Thoracic aorta (tissue), 2 donors: ENCODE measurements around the gene DERA. TPM values are rescaled to one million over a fixed set of nuclear protein-coding genes. Genes with fewer than 3 reads are reported as not detected.

ENCODE experiments used
- ATAC-seq: fragments of 150-250 bp; one replicate; pipeline ENCODE4 v1.8.0; 2017; ENCODE audit warnings: low read depth; ENCODE audit not compliant: insufficient number of reproducible peaks, low FRiP score
- DNase-seq: peaks from one replicate; pipeline ENCODE4 v3.0.0-alpha.2; 2020; ENCODE audit warnings: low spot score
- H3K27ac ChIP-seq, 2 donors: fragments of 200-600 bp; sonication (generic); 1 replicate in 1 of 2; 2 replicates in 1 of 2; pipeline ENCODE4 v1.5.1; 2016; ENCODE audit warnings: mild to moderate bottlenecking in 2 of 2, moderate library complexity in 2 of 2
- H3K27me3 ChIP-seq: fragments of 200-600 bp; sonication (generic); replicated peaks from 2 replicates; pipeline ENCODE4 v1.6.0; 2016; ENCODE audit warnings: mild to moderate bottlenecking; ENCODE audit not compliant: insufficient read depth
- H3K36me3 ChIP-seq: fragments of 200-600 bp; sonication (generic); one replicate; pipeline ENCODE4 v1.5.1; 2016
- H3K4me1 ChIP-seq, 2 donors: fragments of 200-600 bp; sonication (generic); 1 replicate in 1 of 2; 2 replicates in 1 of 2; pipeline versions ENCODE4 v1.5.1 to v1.6.0; 2016; ENCODE audit warnings: low read depth in 2 of 2, mild to moderate bottlenecking in 1 of 2; ENCODE audit not compliant: control insufficient read depth in 1 of 2
- H3K4me3 ChIP-seq: fragments of 200-600 bp; sonication (generic); 2 replicates; pipeline ENCODE4 v1.5.1; 2016; ENCODE audit warnings: mild to moderate bottlenecking
- H3K9me3 ChIP-seq: fragments of 200-600 bp; sonication (generic); 2 replicates; pipeline ENCODE4 v1.5.1; 2016
- total RNA-seq, 2 donors: library from RNA; depleted of rRNA; stranded (reverse); fragments of >200 nt; gene quantifications; one replicate each; pipeline versions ENCODE4 v1.1.0 to v1.2.3, GENCODE V29; 2016
- TF ChIP-seq, protein P1 (sequence below): fragments of 200-600 bp; sonication (generic); IDR thresholded peaks from one replicate; pipeline ENCODE4 v1.5.1; 2019; ENCODE audit warnings: antibody characterized with exemption

Gene DERA
- total RNA-seq, 2 donors from 2014 or later: 25.5 to 47.4 TPM

DNA sequence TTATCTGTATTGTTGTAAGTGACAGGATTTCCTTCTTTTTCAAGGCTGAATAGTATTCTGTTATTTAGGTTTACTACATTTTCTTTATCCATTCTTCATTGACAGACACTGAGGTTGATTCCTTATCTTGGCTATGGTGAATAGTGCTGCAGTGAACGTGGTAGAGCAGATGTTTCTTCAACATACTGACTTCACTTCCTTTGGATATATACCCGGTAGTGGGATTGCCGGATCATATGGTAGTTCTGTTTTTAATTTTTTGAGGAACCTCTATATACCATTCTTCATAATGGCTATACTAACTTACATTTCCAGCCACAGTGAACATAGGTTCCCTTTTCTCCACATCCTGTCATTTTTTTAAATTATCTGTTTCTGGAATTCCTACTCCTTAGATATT, 21.8 kb downstream of the DERA start:
- H3K4me3 ChIP-seq: no peak overlapping the region
- H3K27ac ChIP-seq: no peak overlapping the region
- no peaks in the 10 kb centered on the region for H3K9me3 ChIP-seq
- H3K4me1 ChIP-seq: peaks cover 3 to 15% of the 10 kb centered on the region in 2 donors
- no peak for ATAC-seq
- H3K36me3 ChIP-seq: no peaks in the 10 kb centered on the region
- no peak for DNase-seq
- TF ChIP-seq, protein P1, sequence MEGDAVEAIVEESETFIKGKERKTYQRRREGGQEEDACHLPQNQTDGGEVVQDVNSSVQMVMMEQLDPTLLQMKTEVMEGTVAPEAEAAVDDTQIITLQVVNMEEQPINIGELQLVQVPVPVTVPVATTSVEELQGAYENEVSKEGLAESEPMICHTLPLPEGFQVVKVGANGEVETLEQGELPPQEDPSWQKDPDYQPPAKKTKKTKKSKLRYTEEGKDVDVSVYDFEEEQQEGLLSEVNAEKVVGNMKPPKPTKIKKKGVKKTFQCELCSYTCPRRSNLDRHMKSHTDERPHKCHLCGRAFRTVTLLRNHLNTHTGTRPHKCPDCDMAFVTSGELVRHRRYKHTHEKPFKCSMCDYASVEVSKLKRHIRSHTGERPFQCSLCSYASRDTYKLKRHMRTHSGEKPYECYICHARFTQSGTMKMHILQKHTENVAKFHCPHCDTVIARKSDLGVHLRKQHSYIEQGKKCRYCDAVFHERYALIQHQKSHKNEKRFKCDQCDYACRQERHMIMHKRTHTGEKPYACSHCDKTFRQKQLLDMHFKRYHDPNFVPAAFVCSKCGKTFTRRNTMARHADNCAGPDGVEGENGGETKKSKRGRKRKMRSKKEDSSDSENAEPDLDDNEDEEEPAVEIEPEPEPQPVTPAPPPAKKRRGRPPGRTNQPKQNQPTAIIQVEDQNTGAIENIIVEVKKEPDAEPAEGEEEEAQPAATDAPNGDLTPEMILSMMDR: no peak
- no peaks in the 10 kb centered on the region for H3K27me3 ChIP-seq

GRCh38 chr12:15933751-15934150, 22.6 kb downstream of the DERA start:
- Histone ChIP-seq H3K4me1 (peaks cover 0 to 8% of the 10 kb centered on the region in 2 donors), H3K4me3 (no peak overlapping the region), H3K36me3 (no peaks in the 10 kb centered on the region), H3K27me3 (no peaks in the 10 kb centered on the region), H3K27ac (no peak overlapping the region), H3K9me3 (no peaks in the 10 kb centered on the region)
- TF ChIP-seq, protein P1: no peak
- no peak for ATAC-seq
- DNase-seq: no peak

GRCh38 chr12:15936751-15937150, 25.6 kb downstream of the DERA start:
- no peaks in the 10 kb centered on the region for H3K27me3 ChIP-seq
- DNase-seq: no peak
- H3K27ac ChIP-seq: no peak overlapping the region
- ATAC-seq: no peak
- H3K4me1 ChIP-seq: peaks cover 0 to 2% of the 10 kb centered on the region in 2 donors
- no peaks in the 10 kb centered on the region for H3K36me3 ChIP-seq
- TF ChIP-seq, protein P1: no peak
- H3K4me3 ChIP-seq: no peak overlapping the region
- peaks cover 4% of the 10 kb centered on the region for H3K9me3 ChIP-seq

GRCh38 chr12:15937902-15938301, 26.8 kb downstream of the DERA start:
- ATAC-seq: no peak
- Histone ChIP-seq H3K27me3 (no peaks in the 10 kb centered on the region), H3K27ac (no peak overlapping the region), H3K36me3 (no peaks in the 10 kb centered on the region), H3K4me3 (no peak overlapping the region), H3K4me1 (no peaks in the 10 kb centered on the region), H3K9me3 (peaks cover 4% of the 10 kb centered on the region)
- no peak for DNase-seq
- TF ChIP-seq, protein P1: no peak

- DNase-seq (no peak), ATAC-seq (no peak)
- TF ChIP-seq, protein P1: no peak
- no peak overlapping the region for H3K27ac ChIP-seq
- peaks cover 4% of the 10 kb centered on the region for H3K9me3 ChIP-seq
- no peaks in the 10 kb centered on the region for H3K27me3 ChIP-seq
- H3K4me3 ChIP-seq: no peak overlapping the region
- H3K4me1 ChIP-seq: no peaks in the 10 kb centered on the region
- no peaks in the 10 kb centered on the region for H3K36me3 ChIP-seq
These were observed 28.0 kb downstream of the DERA start for GRCh38 chr12:15939111-15939510.
